ENCODE data around the gene TPSAB1.
"Not testable (repeated sequence)": the region's sequence is repeated elsewhere in the genome, so short reads cannot be mapped to it uniquely, and the experiment has no call there.

Gene TPSAB1

DNA sequence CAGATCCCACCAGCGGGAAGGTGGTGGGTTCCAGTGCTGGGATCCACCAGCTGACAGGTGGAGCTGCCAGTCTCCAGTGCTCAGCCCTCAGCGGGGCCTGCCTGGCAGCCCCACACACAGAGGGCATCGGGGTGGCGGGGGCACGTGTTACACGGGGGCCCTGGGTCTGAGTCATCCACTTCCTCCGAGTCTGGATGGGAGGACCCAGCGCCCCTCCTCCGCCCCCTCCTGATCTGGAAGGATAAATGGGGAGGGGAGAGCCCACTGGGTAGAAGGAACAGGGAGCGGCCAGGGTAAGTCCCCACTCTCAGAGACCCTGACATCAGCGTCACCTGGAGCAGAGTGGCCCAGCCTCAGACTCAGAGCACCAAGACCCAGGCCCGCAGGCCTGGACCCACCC lies at the start of gene TPSAB1:
Gene TPSAB1, plus strand, starts transcription at position 270 of the 400 bp plus-strand sequence. CDS start 234 bp downstream, outside the sequence.
- DNase-seq, result not testable (repeated sequence)

DNA sequence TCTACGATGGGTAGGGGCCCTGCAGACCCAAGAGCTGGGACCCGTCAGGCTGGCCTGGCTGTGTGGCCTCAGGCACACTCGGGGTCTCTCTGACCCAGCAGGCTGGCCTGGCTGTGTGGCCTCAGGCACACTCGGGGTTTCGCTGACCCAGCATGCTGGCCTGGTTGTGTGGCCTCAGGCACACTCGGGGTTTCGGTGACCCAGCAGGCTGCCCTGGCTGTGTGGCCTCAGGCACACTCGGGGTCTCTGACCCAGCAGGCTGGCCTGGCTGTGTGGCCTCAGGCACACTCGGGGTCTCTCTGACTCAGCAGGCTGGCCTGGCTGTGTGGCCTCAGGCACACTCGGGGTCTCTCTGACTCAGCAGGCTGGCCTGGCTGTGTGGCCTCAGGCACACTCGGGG lies 49.7 kb upstream of the TPSAB1 start:
- DNase-seq, result not testable (repeated sequence)

DNA sequence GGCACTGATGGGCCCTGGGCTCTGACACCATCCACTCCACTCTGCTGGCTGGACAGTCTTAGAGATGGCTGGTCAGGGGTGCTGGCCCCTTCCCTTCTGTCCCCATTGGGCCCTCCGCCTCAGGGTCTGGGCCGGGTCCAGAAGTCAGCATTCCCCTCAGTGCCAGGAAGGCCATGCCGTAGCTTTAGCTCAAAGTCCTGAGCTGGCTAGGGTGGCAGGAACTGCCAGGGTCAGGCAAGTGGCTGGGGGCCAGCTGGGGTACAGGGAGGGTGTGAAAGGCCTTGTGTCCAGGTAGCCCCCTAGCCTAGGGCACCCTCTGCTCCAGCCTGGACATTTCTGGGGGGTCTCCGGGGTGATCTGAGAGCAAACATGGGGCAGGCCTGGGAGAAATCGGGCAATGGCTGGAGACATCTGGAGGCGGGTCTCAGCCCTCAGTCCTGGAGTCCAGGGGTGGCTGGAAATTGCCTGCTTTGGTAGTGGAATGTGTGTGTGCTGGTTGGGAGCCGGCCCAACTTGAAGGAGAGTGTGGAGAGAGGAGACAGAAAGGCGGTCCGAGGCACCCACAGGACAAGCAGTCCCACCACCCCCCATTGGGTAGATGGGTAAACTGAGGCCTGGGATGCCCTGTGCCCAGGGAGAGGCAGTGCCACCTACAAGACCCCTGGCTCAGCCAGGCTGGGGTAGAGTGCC lies 48.0 kb upstream of the TPSAB1 start:
- DNase-seq, result no peak

DNA sequence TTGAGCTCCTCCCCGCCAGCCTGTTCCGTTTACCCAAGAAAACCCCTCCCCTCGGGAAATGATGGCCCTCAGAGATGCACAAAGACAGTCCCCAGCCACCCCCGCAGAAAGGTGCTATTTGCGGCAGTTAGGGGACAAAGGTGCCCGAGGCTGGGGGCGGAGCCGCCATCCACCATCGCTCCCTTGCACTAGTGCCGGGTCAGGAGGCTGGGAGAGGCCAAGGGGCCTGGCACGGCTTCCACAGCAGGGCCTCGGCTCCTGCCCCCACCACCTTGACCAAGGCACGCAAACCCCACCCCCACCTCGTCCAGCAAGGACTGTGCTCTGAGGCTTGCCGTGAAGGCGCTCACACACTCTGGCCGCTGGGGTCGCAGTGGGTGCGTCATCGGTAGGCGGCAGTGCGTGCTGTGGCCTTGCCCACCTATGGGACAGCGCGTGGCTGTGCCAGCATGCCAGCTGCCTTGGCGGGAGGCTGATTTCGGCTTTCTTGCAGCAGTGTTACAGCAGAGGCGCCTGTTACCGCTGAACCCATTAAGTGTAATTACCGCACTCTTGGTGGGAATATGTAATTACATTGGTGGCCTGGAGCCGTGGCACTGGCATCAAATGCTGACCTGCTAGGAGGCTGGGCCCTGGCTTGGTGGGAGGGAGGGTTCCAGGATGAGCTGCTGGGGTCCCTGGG lies 47.2 kb upstream of the TPSAB1 start:
- no peak for DNase-seq

- no peak for DNase-seq
Measured at GRCh38 chr16:1193825-1194581, 46.5 kb upstream of the TPSAB1 start.

- no peak for DNase-seq
Measured at GRCh38 chr16:1194665-1195392, 45.7 kb upstream of the TPSAB1 start.

DNA sequence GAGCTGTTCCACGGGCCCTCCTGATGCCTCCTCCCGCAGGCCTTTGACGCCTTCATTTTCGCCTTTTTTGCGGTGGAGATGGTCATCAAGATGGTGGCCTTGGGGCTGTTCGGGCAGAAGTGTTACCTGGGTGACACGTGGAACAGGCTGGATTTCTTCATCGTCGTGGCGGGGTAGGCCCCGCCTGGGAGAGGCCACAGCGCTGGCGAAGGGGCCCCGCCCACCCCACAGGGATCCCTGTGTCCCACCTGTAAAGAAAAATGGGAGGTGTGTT lies 45.2 kb upstream of the TPSAB1 start:
- no peak for DNase-seq

- no peak for DNase-seq
Measured at GRCh38 chr16:1196494-1196893, 44.0 kb upstream of the TPSAB1 start.

GRCh38 chr16:1197237-1197866 lies 43.2 kb upstream of the TPSAB1 start:
- no peak for DNase-seq

DNA sequence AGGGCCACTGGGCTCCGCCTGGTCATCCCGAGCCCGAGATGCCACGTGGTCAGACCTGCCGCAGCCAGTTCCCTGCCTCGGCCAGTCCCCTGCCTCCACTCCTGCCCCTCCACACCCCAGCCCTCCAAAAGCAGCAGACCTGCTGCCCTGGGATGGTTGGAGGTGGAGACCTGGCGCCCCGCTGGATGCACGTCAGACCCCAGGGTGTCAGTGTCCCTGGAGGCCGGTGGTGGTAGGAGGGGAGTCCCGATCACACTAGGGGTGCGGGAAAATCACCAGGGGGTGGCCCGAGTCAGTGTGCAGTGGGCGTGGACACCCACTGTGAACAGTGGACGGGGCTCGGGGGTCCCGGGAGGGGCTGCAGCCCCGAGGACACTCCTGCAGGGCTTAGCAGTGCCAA lies 42.3 kb upstream of the TPSAB1 start:
- no peak for DNase-seq

- DNase-seq, result not testable (repeated sequence)
Measured at GRCh38 chr16:1198671-1199346, 41.7 kb upstream of the TPSAB1 start.

DNA sequence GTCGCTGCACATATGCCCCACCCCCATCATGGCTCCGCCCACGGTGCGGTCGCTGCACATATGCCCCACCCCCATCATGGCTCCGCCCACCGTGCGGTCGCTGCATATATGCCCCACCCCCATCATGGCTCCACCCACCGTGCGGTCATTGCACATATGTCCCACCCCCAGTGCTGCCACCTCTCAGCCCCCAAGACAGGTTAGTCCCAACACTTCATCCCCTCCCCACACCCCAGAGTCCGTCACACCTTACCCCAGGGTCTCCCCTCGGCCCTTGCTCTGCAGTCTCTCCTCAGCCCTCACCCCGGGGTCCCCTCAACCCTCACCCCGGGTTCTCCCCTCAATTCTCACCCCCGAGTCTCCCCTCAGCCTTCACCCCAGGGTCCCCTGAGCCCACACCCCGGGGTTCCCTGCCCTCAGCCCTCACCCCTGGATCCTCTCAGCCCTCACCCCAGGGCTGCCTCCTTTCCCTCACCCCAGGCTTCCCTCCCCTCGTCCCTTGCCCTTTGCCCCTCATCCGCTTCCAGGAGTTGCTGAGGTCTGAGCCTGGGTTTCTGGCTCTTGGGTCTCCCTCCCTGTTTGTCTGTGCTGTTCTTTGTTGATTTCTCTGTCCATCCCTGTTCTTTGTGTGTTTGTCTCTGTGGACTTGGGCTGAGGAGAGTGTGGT lies 41.0 kb upstream of the TPSAB1 start:
- no peak for DNase-seq

DNA sequence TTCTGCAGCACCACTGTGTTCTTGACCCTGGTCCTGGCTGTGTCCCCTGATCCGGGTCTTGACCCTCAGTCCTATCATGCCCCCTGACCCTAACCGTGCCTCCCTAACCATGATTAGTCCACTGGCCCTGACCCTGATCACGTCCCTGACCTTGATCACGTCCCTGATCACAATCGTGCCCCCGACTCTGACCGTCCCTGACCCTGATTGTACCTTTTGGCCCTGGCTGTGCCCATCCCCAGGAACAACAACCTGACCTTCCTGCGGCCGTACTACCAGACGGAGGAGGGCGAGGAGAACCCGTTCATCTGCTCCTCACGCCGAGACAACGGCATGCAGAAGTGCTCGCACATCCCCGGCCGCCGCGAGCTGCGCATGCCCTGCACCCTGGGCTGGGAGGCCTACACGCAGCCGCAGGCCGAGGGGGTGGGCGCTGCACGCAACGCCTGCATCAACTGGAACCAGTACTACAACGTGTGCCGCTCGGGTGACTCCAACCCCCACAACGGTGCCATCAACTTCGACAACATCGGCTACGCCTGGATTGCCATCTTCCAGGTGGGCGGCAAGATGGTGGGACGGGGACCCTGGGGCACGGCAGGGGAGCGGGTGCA lies 40.4 kb upstream of the TPSAB1 start:
- DNase-seq, result no peak

DNA sequence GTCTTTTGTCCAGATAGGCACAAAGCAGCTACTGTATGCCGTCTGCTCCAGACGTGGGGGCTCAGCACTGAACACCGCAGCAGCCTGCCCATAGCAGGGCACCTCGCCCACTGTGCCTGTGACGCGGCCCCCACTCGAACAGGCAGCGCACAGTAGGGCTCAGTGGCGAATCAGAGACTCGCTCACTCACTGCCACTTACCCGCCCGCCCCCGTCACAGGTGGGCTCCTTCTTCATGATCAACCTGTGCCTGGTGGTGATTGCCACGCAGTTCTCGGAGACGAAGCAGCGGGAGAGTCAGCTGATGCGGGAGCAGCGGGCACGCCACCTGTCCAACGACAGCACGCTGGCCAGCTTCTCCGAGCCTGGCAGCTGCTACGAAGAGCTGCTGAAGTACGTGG lies 39.1 kb upstream of the TPSAB1 start:
- DNase-seq, result no peak

GRCh38 chr16:1202274-1202673 lies 38.2 kb upstream of the TPSAB1 start:
- no peak for DNase-seq

- DNase-seq, result no peak
Measured at GRCh38 chr16:1204933-1205332, 35.6 kb upstream of the TPSAB1 start.

DNA sequence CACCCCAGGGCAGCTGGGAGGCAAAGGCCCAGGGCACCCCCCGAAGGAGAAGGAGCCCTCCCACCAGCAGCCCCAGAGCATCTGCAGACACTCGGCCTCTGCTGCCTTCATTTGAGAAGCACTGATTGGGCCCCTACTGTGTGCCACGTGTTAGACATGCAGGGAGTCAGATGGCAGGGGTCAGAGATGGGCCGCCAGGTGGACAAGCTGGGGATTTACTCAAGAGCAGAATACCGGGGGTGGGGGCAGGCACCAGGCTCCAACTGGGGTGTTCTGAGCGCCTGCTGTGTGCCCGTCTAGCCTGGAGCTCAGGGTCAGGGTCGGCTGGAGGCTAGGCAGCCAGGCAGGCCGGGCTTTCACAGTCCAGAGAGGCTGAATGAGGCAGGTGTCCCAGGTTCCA lies 34.2 kb upstream of the TPSAB1 start:
- no peak for DNase-seq

DNA sequence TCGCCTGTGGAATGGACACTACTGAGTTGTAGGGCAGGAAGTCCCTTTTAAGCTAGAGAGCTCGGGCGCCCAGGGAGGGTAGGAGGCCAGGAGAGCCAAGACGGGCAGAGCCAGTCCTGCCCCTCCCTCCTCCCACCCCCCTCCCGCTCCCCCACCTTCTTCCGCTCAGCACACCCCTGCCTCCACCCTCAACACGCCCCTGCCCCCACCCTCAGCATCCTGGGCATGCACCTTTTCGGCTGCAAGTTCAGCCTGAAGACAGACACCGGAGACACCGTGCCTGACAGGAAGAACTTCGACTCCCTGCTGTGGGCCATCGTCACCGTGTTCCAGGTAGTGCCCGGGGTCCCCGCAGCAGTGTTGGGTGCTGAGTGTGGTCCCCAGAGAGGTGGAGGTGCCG lies 33.7 kb upstream of the TPSAB1 start:
- DNase-seq, result no peak

- DNase-seq, result no peak
Measured at GRCh38 chr16:1208239-1208830, 32.2 kb upstream of the TPSAB1 start.

DNA sequence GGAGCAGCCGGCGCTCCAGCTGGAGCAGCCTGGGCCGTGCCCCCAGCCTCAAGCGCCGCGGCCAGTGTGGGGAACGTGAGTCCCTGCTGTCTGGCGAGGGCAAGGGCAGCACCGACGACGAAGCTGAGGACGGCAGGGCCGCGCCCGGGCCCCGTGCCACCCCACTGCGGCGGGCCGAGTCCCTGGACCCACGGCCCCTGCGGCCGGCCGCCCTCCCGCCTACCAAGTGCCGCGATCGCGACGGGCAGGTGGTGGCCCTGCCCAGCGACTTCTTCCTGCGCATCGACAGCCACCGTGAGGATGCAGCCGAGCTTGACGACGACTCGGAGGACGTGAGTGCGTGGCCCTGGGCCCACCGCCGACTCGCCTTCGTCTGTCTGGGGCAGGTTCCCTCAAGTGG lies 31.4 kb upstream of the TPSAB1 start:
- no peak for DNase-seq

GRCh38 chr16:1210461-1210860 lies 30.0 kb upstream of the TPSAB1 start:
- DNase-seq, result no peak
